Type B pancreatic cell (in vitro differentiated cells): ENCODE measurements around the gene BABAM2. TPM values are rescaled to one million over a fixed set of nuclear protein-coding genes. Genes with fewer than 3 reads are reported as not detected.
"Not testable (repeated sequence)": the region's sequence is repeated elsewhere in the genome, so short reads cannot be mapped to it uniquely, and the experiment has no call there.

ENCODE experiments used
- DNase-seq: peaks from one replicate; pipeline ENCODE4 v3.0.0; 2021; ENCODE audit warnings: mixed read lengths; ENCODE audit not compliant: unreplicated experiment; ENCODE audit errors: extremely low spot score
- H3K27ac Mint-ChIP-seq: 2 replicates; pipeline ENCODE4 v1.8.0; 2021; ENCODE audit warnings: mild to moderate bottlenecking, mixed read lengths
- H3K27me3 Mint-ChIP-seq: 2 replicates; pipeline ENCODE4 v1.8.0; 2021; ENCODE audit warnings: mixed read lengths
- H3K36me3 Mint-ChIP-seq: 2 replicates; pipeline ENCODE4 v1.8.0; 2021; ENCODE audit warnings: mixed read lengths
- H3K4me1 Mint-ChIP-seq: one replicate; pipeline ENCODE4 v1.8.0; 2021; ENCODE audit warnings: mixed read lengths; ENCODE audit not compliant: unreplicated experiment
- H3K4me3 Mint-ChIP-seq: 2 replicates; pipeline ENCODE4 v1.8.0; 2021; ENCODE audit warnings: mild to moderate bottlenecking, mixed read lengths
- H3K9me3 Mint-ChIP-seq: 2 replicates; pipeline ENCODE4 v1.8.0; 2021; ENCODE audit warnings: mixed read lengths
- CTCF ChIP-seq: fragments of 200-600 bp; sonication (generic); conservative IDR thresholded peaks from 2 replicates; pipeline ENCODE4 v1.5.0; 2021; ENCODE audit warnings: antibody characterized with exemption, mild to moderate bottlenecking
- total RNA-seq: library from RNA; stranded (reverse); gene quantifications from 2 replicates; pipeline ENCODE4 v1.2.1, GENCODE V29; 2021; ENCODE audit warnings: low replicate concordance

BABAM2 gene
- total RNA-seq, 1 donor from 2014 or later, result 30.4 TPM

DNA sequence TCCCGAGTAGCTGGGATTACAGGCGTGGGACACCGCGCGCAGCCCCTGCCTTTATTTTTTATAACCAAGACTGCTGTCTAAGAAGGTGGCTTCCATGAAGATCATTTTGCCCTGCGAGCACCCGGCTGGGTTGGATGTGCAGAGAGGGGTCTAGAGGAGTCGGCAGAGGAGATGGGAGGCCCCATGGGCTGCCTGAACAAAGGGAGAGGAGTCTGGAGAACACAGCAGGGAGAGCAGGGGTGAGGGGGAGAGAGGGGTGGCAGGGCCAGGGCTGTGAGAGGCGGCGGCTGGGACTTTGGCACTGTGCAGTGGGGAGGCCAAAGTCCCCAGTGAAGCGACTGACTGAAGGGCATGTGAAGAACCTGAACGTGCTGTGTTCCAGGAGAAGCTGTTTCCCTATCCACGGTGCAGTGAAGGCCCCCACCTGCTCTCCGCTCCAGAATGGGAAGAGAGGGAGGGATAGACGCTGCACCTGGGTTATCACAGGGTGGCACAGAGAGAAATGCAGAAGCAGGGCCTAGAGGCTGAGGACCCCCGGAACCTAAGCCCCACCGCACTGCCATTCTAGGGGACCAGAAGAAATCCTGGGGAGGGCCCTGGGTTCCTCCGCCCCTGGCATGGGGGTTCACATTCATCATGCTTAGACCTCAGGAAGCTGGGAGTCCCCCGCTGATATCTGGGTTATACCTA is 477.3 kb downstream of the BABAM2 start:
- Mint-ChIP-seq H3K4me1 (peaks cover 30% of the 10 kb centered on the region), H3K36me3 (no peaks in the 10 kb centered on the region), H3K27ac (no peak overlapping the region), H3K4me3 (no peak overlapping the region), H3K9me3 (peaks cover 6% of the 10 kb centered on the region), H3K27me3 (peaks cover 3% of the 10 kb centered on the region)
- no peak for DNase-seq
- no peak for TF ChIP-seq CTCF

DNA sequence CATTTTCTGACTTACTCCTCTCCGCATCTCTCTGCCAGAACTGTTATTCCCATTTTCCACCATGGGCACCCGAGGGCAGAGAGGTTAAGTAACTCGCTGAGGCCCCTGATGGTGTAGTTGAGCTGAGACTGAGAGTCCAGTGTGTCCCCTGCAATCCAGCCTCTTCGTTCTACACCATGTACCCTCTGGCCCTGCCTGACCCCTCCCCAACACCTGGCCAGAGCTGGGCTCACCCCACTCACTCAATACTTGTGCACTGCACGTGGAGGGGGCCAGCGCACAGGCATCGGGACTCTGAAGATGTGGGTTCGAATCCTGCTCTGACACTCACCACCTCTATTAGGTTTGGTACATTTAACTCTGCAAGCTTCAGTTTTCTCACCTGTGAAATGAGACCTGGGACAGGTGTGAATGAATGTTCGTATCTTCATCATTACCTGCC is 477.8 kb downstream of the BABAM2 start:
- TF ChIP-seq CTCF, result no peak
- Mint-ChIP-seq H3K4me3 (no peak overlapping the region), H3K27ac (no peak overlapping the region), H3K9me3 (peaks cover 10% of the 10 kb centered on the region), H3K27me3 (peaks cover 3% of the 10 kb centered on the region), H3K4me1 (peaks cover 25% of the 10 kb centered on the region), H3K36me3 (no peaks in the 10 kb centered on the region)
- DNase-seq, result no peak

- peaks cover 25% of the 10 kb centered on the region for H3K4me1 Mint-ChIP-seq
- no peak overlapping the region for H3K27ac Mint-ChIP-seq
- no peak for TF ChIP-seq CTCF
- peaks cover 10% of the 10 kb centered on the region for H3K9me3 Mint-ChIP-seq
- DNase-seq, result no peak
- H3K4me3 Mint-ChIP-seq, result no peak overlapping the region
- H3K27me3 Mint-ChIP-seq, result peaks cover 3% of the 10 kb centered on the region
- H3K36me3 Mint-ChIP-seq, result no peaks in the 10 kb centered on the region
These were observed 478.8 kb downstream of the BABAM2 start for GRCh38 chr2:28369358-28369757.

DNA sequence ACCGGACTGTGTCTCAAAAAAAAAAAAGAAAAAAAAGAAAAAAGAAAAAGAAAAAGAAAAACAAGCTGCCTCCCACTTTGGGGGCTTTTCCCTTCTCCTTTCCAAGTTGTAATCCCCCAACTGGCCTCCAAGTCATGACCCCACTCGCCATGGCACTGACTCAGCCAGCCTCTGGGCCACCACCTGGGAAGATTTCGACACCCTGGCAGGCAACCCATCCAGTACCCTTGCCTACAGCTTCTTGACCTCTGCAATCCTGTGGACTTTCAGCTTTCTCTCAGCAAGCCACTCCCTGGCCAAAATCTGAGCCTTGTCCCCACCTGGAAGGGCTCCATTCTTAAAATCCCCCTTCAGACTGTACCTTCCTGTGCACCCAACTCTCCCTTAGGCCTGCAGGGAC is 479.8 kb downstream of the BABAM2 start:
- H3K27ac Mint-ChIP-seq, result no peak overlapping the region
- DNase-seq, result no peak
- H3K4me3 Mint-ChIP-seq, result no peak overlapping the region
- no peaks in the 10 kb centered on the region for H3K36me3 Mint-ChIP-seq
- peaks cover 3% of the 10 kb centered on the region for H3K27me3 Mint-ChIP-seq
- no peak for TF ChIP-seq CTCF
- H3K9me3 Mint-ChIP-seq, result peaks cover 10% of the 10 kb centered on the region
- peaks cover 16% of the 10 kb centered on the region for H3K4me1 Mint-ChIP-seq

- not testable (repeated sequence) for H3K36me3 Mint-ChIP-seq, H3K4me3 Mint-ChIP-seq, DNase-seq, H3K9me3 Mint-ChIP-seq, H3K27me3 Mint-ChIP-seq, H3K4me1 Mint-ChIP-seq, H3K27ac Mint-ChIP-seq
These were observed 481.2 kb downstream of the BABAM2 start for GRCh38 chr2:28371728-28372127.

DNA sequence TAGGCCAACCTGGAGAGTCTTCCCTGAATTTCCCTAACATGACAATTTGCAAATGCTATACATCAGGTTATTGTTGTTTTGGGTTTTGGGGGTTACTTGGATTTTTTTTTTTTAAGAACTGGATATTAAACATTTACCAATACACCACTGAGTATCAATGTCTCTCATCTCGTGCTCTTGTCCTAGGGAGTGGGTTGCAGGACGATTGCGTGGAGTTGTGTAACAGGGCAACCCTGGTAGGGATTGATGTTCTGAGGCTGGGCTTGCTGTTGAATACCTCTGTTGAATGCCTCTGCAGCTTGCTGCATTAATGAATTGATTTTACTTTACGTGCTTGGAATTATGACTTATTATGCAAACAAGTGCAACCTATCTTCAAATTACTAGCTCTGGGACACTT is 483.3 kb downstream of the BABAM2 start:
- Mint-ChIP-seq H3K27me3 (peaks cover 3% of the 10 kb centered on the region), H3K4me3 (no peak overlapping the region), H3K27ac (no peak overlapping the region), H3K36me3 (no peaks in the 10 kb centered on the region), H3K4me1 (peaks cover 5% of the 10 kb centered on the region), H3K9me3 (peaks cover 10% of the 10 kb centered on the region)
- TF ChIP-seq CTCF, result no peak
- no peak for DNase-seq
